Measurements from ENCODE around the gene RIOK1. TPM values are rescaled to one million over a fixed set of nuclear protein-coding genes. Genes with fewer than 3 reads are reported as not detected.
A peak's percentile ranks its signal among the peaks of the same experiment; 100 is the strongest.

The RIOK1 gene
- total and polyA plus RNA-seq, 2 of the 13 experiments (the other 11 are each of a cell fraction or from before 2014, with no cell fraction given): 9.4 to 37.8 TPM

DNA sequence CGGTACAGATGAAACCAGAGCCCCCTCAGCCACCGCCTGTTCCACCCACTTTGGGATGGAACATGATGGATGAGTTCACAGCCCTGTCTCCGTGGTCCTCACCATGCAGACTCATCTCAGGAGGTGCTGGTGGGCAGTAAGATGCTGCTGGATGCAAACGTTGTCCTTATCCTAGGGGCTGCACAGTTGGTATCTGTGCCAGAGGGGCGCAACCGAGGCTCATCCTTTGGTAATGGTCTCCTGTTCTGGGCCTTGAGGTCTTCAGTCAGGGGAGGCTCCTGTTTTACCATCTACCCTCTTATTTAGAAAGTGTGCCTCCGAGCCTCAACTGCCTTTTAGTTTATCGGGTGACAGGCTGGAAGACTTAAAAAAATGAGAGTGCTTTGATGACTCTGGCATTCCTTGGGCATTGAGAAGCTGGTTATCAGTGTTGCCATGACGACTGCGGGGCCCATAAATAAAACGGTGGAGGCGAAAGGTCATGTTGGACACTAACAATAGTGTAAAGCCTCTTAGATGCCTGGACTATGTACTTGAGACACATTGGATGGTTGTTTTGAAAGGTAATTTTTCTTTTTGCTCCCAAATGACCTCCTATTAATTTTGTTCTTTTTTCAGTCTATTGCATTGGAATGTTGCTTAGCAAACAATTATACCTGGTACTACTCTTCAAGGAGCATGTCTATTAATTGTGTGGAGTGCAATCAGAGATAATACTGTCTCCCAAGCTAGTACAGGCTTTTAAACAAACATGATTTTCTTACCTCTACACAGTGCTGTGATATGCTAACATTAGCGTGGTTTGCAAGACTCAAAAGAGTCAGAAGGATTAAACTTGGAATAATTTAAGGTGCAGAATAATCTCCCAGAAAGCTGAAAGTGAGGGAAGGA, 77.6 kb downstream of the RIOK1 start (continued):
- TF ChIP-seq CREB3 (CRISPR knock-in tag; IDR thresholded peaks at IDR 0.05) (no peak), MTA3 (CRISPR knock-in tag; IDR thresholded peaks at IDR 0.05) (no peak), ZNF3 (CRISPR knock-in tag; IDR thresholded peaks at IDR 0.05) (no peak), ERF (CRISPR knock-in tag; IDR thresholded peaks at IDR 0.05) (no peak), ZNF317 (CRISPR knock-in tag; IDR thresholded peaks at IDR 0.05) (no peak), RXRA (CRISPR knock-in tag; IDR thresholded peaks at IDR 0.05) (peak; percentile 80; the same call in 1 of the 2 replicates), DPF2 (CRISPR knock-in tag; IDR thresholded peaks at IDR 0.05; ENCODE audit: borderline replicate concordance, low read depth) (no peak; the same call in 1 of the 2 replicates), SALL1 (CRISPR knock-in tag; IDR thresholded peaks at IDR 0.05) (peak; percentile 34; the same call in 1 of the 2 replicates), E2F5 (CRISPR knock-in tag; conservative IDR thresholded peaks at IDR 0.05) (no peak), HHEX (CRISPR knock-in tag; IDR thresholded peaks at IDR 0.05) (no peak), ZC3H4 (CRISPR knock-in tag; IDR thresholded peaks at IDR 0.05; ENCODE audit: borderline replicate concordance) (no peak), CHCHD3 (CRISPR knock-in tag; IDR thresholded peaks at IDR 0.05) (no peak), PCBP1 (IDR thresholded peaks at IDR 0.05; ENCODE audit: borderline replicate concordance, low read depth, low read length) (no peak)
- TF ChIP-seq, protein P1, sequence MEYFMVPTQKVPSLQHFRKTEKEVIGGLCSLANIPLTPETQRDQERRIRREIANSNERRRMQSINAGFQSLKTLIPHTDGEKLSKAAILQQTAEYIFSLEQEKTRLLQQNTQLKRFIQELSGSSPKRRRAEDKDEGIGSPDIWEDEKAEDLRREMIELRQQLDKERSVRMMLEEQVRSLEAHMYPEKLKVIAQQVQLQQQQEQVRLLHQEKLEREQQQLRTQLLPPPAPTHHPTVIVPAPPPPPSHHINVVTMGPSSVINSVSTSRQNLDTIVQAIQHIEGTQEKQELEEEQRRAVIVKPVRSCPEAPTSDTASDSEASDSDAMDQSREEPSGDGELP (IDR thresholded peaks at IDR 0.05; ENCODE audit: borderline replicate concordance, low read depth): no peak
- TF ChIP-seq, protein P2, sequence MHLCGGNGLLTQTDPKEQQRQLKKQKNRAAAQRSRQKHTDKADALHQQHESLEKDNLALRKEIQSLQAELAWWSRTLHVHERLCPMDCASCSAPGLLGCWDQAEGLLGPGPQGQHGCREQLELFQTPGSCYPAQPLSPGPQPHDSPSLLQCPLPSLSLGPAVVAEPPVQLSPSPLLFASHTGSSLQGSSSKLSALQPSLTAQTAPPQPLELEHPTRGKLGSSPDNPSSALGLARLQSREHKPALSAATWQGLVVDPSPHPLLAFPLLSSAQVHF (CRISPR knock-in tag; IDR thresholded peaks at IDR 0.05): no peak
- TF ChIP-seq, protein P3, sequence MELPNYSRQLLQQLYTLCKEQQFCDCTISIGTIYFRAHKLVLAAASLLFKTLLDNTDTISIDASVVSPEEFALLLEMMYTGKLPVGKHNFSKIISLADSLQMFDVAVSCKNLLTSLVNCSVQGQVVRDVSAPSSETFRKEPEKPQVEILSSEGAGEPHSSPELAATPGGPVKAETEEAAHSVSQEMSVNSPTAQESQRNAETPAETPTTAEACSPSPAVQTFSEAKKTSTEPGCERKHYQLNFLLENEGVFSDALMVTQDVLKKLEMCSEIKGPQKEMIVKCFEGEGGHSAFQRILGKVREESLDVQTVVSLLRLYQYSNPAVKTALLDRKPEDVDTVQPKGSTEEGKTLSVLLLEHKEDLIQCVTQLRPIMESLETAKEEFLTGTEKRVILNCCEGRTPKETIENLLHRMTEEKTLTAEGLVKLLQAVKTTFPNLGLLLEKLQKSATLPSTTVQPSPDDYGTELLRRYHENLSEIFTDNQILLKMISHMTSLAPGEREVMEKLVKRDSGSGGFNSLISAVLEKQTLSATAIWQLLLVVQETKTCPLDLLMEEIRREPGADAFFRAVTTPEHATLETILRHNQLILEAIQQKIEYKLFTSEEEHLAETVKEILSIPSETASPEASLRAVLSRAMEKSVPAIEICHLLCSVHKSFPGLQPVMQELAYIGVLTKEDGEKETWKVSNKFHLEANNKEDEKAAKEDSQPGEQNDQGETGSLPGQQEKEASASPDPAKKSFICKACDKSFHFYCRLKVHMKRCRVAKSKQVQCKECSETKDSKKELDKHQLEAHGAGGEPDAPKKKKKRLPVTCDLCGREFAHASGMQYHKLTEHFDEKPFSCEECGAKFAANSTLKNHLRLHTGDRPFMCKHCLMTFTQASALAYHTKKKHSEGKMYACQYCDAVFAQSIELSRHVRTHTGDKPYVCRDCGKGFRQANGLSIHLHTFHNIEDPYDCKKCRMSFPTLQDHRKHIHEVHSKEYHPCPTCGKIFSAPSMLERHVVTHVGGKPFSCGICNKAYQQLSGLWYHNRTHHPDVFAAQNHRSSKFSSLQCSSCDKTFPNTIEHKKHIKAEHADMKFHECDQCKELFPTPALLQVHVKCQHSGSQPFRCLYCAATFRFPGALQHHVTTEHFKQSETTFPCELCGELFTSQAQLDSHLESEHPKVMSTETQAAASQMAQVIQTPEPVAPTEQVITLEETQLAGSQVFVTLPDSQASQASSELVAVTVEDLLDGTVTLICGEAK (IDR thresholded peaks at IDR 0.05): no peak
- TF ChIP-seq, protein P3 (CRISPR knock-in tag; IDR thresholded peaks at IDR 0.05): no peak

All from HepG2 (cell line).